Mammary microvascular endothelial cell (primary cell): Measurements from ENCODE around the gene ADAMTS20. TPM values are rescaled to one million over a fixed set of nuclear protein-coding genes. Genes with fewer than 3 reads are reported as not detected.

Experiments
- total RNA-seq: library from RNA; depleted of rRNA; stranded (reverse); fragments of >200 nt; gene quantifications from 2 replicates; pipeline ENCODE4 v1.2.3, GENCODE V29; 2015

The ADAMTS20 gene
- total RNA-seq = not detected in 2 replicates

GRCh38 chr12:43551971-43552559, at the start of gene ADAMTS20:
ADAMTS20 (minus strand) TSS chr12:43552203; CDS start chr12:43551921, 282 bp downstream.

Other genes with a start within 250 kb of the ADAMTS20 start
- gene PUS7L, start 206.6 kb upstream of the ADAMTS20 start, total RNA-seq = 6.5 and 11.1 TPM in 2 replicates
- 14.5 and 16.4 TPM in 2 replicates for gene IRAK4, start 206.7 kb upstream of the ADAMTS20 start, total RNA-seq